Body of pancreas (tissue), 4 donors: Measurements from ENCODE around the gene SPDL1. TPM values are rescaled to one million over a fixed set of nuclear protein-coding genes. Genes with fewer than 3 reads are reported as not detected.

Source experiments
- ATAC-seq: fragments of 150-250 bp; one replicate; pipeline ENCODE4 v1.9.1; 2016
- DNase-seq, 4 donors: peaks; one replicate each; pipeline ENCODE4 v3.0.0-alpha.2; 2019
- H3K27ac ChIP-seq, 4 donors: fragments of 200-600 bp; sonication (generic); 1 replicate in 3 of 4; 2 replicates in 1 of 4; pipeline versions ENCODE4 v1.5.1 to v1.6.1; 2016 to 2019; ENCODE audit warnings: mild to moderate bottlenecking in 1 of 4, mixed read lengths in 1 of 4, moderate library complexity in 1 of 4
- H3K27me3 ChIP-seq, 2 donors: fragments of 200-600 bp; sonication (generic); one replicate each; pipeline ENCODE4 v1.6.0; 2016; ENCODE audit warnings: mild to moderate bottlenecking in 1 of 2
- H3K36me3 ChIP-seq, 2 donors: fragments of 200-600 bp; sonication (generic); replicated peaks in 1 of 2; 2 replicates each; pipeline ENCODE4 v1.5.1; 2016; ENCODE audit warnings: low read depth in 2 of 2; ENCODE audit not compliant: insufficient read depth in 1 of 2
- H3K4me1 ChIP-seq: fragments of 200-600 bp; sonication (generic); one replicate; pipeline ENCODE4 v1.6.0; 2016
- H3K4me3 ChIP-seq, 2 donors: fragments of 200-600 bp; sonication (generic); 1 replicate in 1 of 2; 2 replicates in 1 of 2; pipeline ENCODE4 v1.5.1; 2016 to 2019
- H3K9me3 ChIP-seq, 3 donors: fragments of 200-600 bp; sonication (generic); 1 replicate in 2 of 3; 2 replicates in 1 of 3; pipeline ENCODE4 v1.5.1; 2016
- CTCF ChIP-seq, 7 experiments: fragments of 450-650 bp in 4 of 7; fragments of 200-600 bp in 3 of 7; sonication (generic) in 3 of 7; IDR thresholded peaks; one replicate each; pipeline ENCODE4 v1.5.1; 2016 to 2019; ENCODE audit warnings: antibody characterized with exemption in 7 of 7
- POLR2A ChIP-seq, 3 donors: fragments of 450-650 bp; IDR thresholded peaks; one replicate each; pipeline ENCODE4 v1.6.1; 2016; ENCODE audit warnings: antibody characterized with exemption in 3 of 3, mild to moderate bottlenecking in 2 of 3
- WGBS, 2 donors: methylation state at CpG; one replicate each; pipeline ENCODE4 v1.1.5; 2017; 5-methylcytosine and 5-hydroxymethylcytosine counted together
- intact Hi-C: fragments of 100-400 bp; cut with DNase I; formaldehyde crosslinking; loops from one replicate; pipeline ENCODE4 v1.15.1; 2023
- total RNA-seq, 2 donors: library from RNA; depleted of rRNA; stranded (reverse); fragments of >200 nt; gene quantifications; one replicate each; pipeline ENCODE4 v1.1.0, GENCODE V29; 2016

SPDL1 gene
- total RNA-seq, 2 donors from 2014 or later: 3.6 to 12.9 TPM

GRCh38 chr5:169634606-169635005 lies 51.0 kb downstream of the SPDL1 start:
- H3K27me3 ChIP-seq: peaks cover 0 to 10% of the 10 kb centered on the region in 2 donors
- no peak for ATAC-seq
- 34 to 52% methylated on average over 1 of the region's 1 CpG for WGBS, 2 donors
- H3K36me3 ChIP-seq: no peaks in the 10 kb centered on the region
- no peak overlapping the region for H3K27ac ChIP-seq
- intact Hi-C loops: no loop called here
- no peaks in the 10 kb centered on the region for H3K9me3 ChIP-seq
- H3K4me3 ChIP-seq: no peak overlapping the region
- no peak for TF ChIP-seq POLR2A (IDR thresholded peaks at IDR 0.05)
- TF ChIP-seq CTCF (IDR thresholded peaks at IDR 0.05): no peak
- H3K4me1 ChIP-seq: peaks cover 9% of the 10 kb centered on the region
- no peak for DNase-seq

DNA sequence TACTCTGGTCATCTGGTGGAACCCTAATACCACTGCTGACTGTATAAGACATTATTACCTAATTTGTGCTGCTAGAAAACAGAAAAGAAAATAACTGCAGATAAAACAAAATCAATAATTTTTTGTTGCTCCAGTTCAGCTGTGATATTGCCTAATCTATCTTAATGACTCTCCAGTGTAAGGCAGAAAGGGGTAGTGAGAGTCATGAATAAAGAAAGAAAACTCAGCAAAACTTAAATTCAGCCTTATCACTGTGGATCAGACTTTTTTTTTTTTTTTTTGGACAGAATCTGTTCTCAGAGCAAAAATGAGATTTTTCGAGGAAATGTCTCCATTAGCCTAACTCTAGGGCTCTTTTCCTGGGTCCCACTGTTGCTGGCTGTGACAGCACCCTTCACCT lies 52.4 kb downstream of the SPDL1 start:
- Histone ChIP-seq H3K27ac (no peak overlapping the region), H3K4me1 (peaks cover 9% of the 10 kb centered on the region), H3K9me3 (no peaks in the 10 kb centered on the region), H3K27me3 (peaks cover 0 to 10% of the 10 kb centered on the region in 2 donors), H3K36me3 (no peaks in the 10 kb centered on the region), H3K4me3 (no peak overlapping the region)
- no peak for ATAC-seq
- WGBS, 2 donors: 58% methylated on average over 1 of the region's 1 CpG
- DNase-seq: no peak
- TF ChIP-seq CTCF (IDR thresholded peaks at IDR 0.05): no peak
- TF ChIP-seq POLR2A (IDR thresholded peaks at IDR 0.05): no peak
- intact Hi-C loops: no loop called here

GRCh38 chr5:169636477-169637084 lies 53.0 kb downstream of the SPDL1 start:
- ATAC-seq: no peak
- Histone ChIP-seq H3K4me1 (peaks cover 9% of the 10 kb centered on the region), H3K4me3 (no peak overlapping the region), H3K36me3 (no peaks in the 10 kb centered on the region), H3K27me3 (peaks cover 0 to 10% of the 10 kb centered on the region in 2 donors), H3K27ac (no peak overlapping the region), H3K9me3 (no peaks in the 10 kb centered on the region)
- intact Hi-C loops: no loop called here
- WGBS, 2 donors: 35 to 58% methylated on average over 20 to 23 of the region's 23 CpGs
- TF ChIP-seq CTCF (IDR thresholded peaks at IDR 0.05): no peak
- no peak for TF ChIP-seq POLR2A (IDR thresholded peaks at IDR 0.05)
- DNase-seq: no peak

DNA sequence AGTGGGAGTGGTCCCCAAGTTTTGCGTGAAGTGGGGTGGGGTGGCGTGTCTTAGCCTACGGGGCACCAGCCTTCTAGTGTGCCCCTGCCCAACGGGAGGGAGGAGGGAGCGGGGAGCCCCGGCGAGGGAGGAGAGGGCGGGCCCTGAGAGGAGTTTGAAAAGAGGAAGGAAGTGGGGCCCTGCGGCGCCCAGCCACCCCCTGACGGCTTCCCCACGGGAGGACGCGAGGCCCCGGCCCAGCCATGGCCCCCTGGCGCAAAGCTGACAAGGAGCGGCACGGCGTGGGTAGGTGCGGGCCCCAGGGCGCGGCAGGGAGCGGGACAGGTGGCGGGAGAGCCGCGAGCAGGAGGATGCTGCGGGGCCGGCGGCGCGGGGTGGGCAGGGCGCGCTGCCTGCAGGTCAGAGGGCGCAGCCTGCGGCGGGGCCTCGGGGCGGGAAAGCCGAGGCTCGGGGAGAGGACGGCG lies 53.5 kb downstream of the SPDL1 start, which contains the start of gene DOCK2:
Gene DOCK2, plus strand, starts transcription at position 191 of the 464 bp plus-strand sequence. Its CDS starts 52 bp downstream, at position 243.
- peaks cover 0 to 10% of the 10 kb centered on the region in 2 donors for H3K27me3 ChIP-seq
- intact Hi-C loops: no loop called here
- no peak within 1 kb of the TSS for H3K4me3 ChIP-seq
- DNase-seq: peak in 2 of 4 donors; percentile 20 to 43
- peaks cover 9% of the 10 kb centered on the region for H3K4me1 ChIP-seq
- no peak for ATAC-seq
- H3K36me3 ChIP-seq: no peaks in the 10 kb centered on the region
- no peaks in the 10 kb centered on the region for H3K9me3 ChIP-seq
- WGBS, 2 donors: 1 to 3% methylated on average over 17 to 38 of the region's 42 CpGs
- peak within 1 kb of the TSS in 1 of 4 donors; percentile 39 for H3K27ac ChIP-seq
- TF ChIP-seq POLR2A (IDR thresholded peaks at IDR 0.05) (no peak), CTCF (IDR thresholded peaks at IDR 0.05) (no peak)
